ENCODE measurements around the gene ARHGAP33.

ARHGAP33 gene

DNA sequence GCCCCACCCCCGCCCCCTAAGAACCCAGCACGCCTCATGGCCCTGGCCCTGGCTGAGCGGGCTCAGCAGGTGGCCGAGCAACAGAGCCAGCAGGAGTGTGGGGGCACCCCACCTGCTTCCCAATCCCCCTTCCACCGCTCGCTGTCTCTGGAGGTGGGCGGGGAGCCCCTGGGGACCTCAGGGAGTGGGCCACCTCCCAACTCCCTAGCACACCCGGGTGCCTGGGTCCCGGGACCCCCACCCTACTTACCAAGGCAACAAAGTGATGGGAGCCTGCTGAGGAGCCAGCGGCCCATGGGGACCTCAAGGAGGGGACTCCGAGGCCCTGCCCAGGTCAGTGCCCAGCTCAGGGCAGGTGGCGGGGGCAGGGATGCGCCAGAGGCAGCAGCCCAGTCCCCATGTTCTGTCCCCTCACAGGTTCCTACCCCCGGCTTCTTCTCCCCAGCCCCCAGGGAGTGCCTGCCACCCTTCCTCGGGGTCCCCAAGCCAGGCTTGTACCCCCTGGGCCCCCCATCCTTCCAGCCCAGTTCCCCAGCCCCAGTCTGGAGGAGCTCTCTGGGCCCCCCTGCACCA lies 11.9 kb downstream of the ARHGAP33 start:
- TF ChIP-seq SIN3A (IDR thresholded peaks at IDR 0.05; ENCODE audit: borderline replicate concordance, insufficient read depth, low read length) (no peak), TAF1 (IDR thresholded peaks at IDR 0.05; ENCODE audit: borderline replicate concordance, insufficient read depth, low read length) (no peak), FOXP2 (optimal IDR thresholded peaks at IDR 0.05; ENCODE audit: borderline replicate concordance, extremely low read depth, extremely low read length, insufficient read depth) (no peak), POLR2AphosphoS5 (IDR thresholded peaks at IDR 0.05; ENCODE audit: low read depth, low read length) (no peak)
- TF ChIP-seq, protein P1, sequence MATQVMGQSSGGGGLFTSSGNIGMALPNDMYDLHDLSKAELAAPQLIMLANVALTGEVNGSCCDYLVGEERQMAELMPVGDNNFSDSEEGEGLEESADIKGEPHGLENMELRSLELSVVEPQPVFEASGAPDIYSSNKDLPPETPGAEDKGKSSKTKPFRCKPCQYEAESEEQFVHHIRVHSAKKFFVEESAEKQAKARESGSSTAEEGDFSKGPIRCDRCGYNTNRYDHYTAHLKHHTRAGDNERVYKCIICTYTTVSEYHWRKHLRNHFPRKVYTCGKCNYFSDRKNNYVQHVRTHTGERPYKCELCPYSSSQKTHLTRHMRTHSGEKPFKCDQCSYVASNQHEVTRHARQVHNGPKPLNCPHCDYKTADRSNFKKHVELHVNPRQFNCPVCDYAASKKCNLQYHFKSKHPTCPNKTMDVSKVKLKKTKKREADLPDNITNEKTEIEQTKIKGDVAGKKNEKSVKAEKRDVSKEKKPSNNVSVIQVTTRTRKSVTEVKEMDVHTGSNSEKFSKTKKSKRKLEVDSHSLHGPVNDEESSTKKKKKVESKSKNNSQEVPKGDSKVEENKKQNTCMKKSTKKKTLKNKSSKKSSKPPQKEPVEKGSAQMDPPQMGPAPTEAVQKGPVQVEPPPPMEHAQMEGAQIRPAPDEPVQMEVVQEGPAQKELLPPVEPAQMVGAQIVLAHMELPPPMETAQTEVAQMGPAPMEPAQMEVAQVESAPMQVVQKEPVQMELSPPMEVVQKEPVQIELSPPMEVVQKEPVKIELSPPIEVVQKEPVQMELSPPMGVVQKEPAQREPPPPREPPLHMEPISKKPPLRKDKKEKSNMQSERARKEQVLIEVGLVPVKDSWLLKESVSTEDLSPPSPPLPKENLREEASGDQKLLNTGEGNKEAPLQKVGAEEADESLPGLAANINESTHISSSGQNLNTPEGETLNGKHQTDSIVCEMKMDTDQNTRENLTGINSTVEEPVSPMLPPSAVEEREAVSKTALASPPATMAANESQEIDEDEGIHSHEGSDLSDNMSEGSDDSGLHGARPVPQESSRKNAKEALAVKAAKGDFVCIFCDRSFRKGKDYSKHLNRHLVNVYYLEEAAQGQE (IDR thresholded peaks at IDR 0.05; ENCODE audit: insufficient read depth in 1 of 2, low read depth in 2 of 2, low read length in 2 of 2): no peak

DNA sequence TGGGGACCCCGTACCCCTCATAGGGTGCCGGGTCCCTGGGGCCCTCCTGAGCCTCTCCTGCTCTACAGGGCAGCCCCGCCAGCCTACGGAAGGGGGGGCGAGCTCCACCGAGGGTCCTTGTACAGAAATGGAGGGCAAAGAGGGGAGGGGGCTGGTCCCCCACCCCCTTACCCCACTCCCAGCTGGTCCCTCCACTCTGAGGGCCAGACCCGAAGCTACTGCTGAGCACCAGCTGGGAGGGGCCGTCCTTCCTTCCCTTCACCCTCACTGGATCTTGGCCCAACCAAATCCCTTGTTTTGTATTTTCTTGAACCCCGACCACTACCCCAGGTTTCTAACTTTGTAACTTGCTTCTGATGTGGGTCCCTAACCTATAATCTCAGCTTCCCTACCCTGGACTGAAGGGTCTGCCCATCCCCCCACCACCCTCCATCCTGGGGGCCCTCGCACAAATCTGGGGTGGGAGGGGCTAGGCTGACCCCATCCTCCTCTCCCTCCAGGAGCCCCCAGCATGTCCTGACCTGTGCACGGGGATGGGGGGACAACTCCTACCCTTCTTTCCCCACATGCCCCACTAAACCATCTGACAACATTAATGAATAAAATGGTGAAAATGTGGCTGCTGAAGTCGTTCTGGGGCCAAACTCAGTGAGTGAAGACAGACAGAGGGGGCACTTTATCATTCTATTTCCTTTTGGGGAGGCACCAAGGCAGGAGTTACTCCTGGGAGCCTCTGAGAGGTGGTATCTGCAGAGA lies 13.0 kb downstream of the ARHGAP33 start:
- no peak for TF ChIP-seq SIN3A (IDR thresholded peaks at IDR 0.05; ENCODE audit: borderline replicate concordance, insufficient read depth, low read length)
- TF ChIP-seq FOXP2 (optimal IDR thresholded peaks at IDR 0.05; ENCODE audit: borderline replicate concordance, extremely low read depth, extremely low read length, insufficient read depth): no peak
- TF ChIP-seq, protein P1 (IDR thresholded peaks at IDR 0.05; ENCODE audit: insufficient read depth in 1 of 2, low read depth in 2 of 2, low read length in 2 of 2): no peak
- no peak for TF ChIP-seq POLR2AphosphoS5 (IDR thresholded peaks at IDR 0.05; ENCODE audit: low read depth, low read length)
- TF ChIP-seq TAF1 (IDR thresholded peaks at IDR 0.05; ENCODE audit: borderline replicate concordance, insufficient read depth, low read length): no peak

DNA sequence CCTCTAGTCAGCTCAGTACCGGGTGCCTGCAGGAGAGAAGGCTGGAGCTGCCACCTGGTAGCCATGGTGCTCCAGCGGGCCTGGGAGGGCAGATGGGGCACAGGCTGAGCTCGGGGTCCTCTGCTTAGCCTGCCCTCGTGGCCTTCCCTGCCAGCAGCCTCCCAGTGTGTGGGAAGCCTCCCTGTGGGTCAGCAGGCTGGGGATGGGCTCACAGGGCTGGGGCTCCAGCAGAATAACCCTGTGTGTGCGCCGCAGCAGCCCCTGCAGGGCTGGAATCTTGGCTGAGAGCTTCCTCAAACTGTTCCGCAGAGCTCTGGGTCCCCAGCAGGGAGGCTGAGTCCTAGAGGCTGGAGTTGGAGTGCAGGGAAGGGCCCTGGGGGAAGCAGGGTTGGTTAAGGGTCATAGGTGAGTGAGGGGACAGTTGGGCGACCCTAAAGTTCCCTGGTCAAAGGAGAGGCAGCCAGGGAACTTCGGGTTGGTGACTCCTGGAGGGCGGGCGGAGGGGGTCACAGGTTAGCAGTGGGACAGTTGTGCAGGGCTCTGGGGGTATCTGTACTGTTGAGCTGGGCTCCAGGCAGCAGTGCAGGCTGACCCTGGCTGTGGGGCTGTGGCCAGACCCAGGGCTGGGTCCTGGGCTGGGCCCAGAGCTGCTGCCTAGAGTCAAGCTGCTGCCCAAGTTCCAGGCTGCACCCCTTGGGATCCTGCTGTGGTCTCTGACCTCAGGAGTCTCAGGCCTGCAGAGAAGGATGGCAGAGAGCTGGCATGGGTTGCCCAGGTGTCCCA lies 14.0 kb downstream of the ARHGAP33 start:
- TF ChIP-seq, protein P1 (IDR thresholded peaks at IDR 0.05; ENCODE audit: insufficient read depth in 1 of 2, low read depth in 2 of 2, low read length in 2 of 2): no peak
- TF ChIP-seq SIN3A (IDR thresholded peaks at IDR 0.05; ENCODE audit: borderline replicate concordance, insufficient read depth, low read length) (no peak), POLR2AphosphoS5 (IDR thresholded peaks at IDR 0.05; ENCODE audit: low read depth, low read length) (no peak), FOXP2 (optimal IDR thresholded peaks at IDR 0.05; ENCODE audit: borderline replicate concordance, extremely low read depth, extremely low read length, insufficient read depth) (no peak), TAF1 (IDR thresholded peaks at IDR 0.05; ENCODE audit: borderline replicate concordance, insufficient read depth, low read length) (no peak)

DNA sequence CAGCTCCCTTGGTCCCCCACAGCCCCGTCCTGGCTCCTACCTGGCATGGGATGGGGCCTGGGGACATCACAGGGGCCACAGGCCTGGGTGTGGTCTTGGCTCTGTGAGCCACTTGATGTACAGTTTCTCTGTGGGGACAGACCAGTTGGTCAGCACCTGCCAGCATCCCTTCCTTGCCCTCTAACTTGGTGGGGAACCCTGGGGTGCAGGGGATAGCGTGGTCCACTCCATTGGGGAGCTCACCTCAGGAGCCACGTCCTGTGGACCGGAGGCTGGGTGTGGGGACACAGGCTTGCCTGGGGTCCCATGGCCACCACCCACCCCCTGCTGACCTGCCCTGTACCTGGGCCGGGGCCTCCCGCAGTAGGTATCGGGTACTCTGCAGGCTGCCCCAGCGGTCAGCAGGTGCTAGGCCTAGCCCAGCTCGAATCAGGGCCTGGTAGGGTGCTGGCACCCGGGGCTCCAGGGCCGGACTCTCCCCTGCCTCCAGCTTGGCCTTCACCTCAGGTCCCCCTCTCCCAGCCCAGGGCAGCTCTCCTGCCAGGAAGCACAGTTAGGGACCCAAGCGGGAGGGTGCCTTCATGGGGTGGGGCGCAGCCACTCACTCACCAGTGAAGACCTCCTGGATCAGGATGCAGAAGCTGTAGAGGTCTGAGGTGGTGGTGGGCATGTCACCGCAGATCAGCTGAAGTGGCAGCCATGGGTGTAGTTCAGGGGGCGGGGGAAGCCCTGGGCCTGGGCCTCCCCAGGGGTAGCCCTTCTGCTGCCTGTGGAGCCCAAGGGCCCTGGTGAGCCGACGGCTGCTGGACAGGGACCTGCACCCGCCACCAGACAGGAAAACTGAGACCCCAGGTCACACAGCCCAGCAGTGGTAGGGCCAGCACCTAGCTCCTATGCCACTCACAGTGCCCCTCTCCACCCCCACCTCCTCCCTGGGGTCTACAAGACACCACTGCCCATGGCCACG lies 14.9 kb downstream of the ARHGAP33 start:
- TF ChIP-seq POLR2AphosphoS5 (IDR thresholded peaks at IDR 0.05; ENCODE audit: low read depth, low read length) (no peak), FOXP2 (optimal IDR thresholded peaks at IDR 0.05; ENCODE audit: borderline replicate concordance, extremely low read depth, extremely low read length, insufficient read depth) (no peak), SIN3A (IDR thresholded peaks at IDR 0.05; ENCODE audit: borderline replicate concordance, insufficient read depth, low read length) (no peak), TAF1 (IDR thresholded peaks at IDR 0.05; ENCODE audit: borderline replicate concordance, insufficient read depth, low read length) (no peak)
- TF ChIP-seq, protein P1 (IDR thresholded peaks at IDR 0.05; ENCODE audit: insufficient read depth in 1 of 2, low read depth in 2 of 2, low read length in 2 of 2): no peak

Data from PFSK-1 (cell line).